ENCODE results near the gene LY6G6D.
"Not testable (repeated sequence)": the region's sequence is repeated elsewhere in the genome, so short reads cannot be mapped to it uniquely, and the experiment has no call there.

LY6G6D gene

GRCh38 chr6:31692886-31693285 is 22.3 kb upstream of the LY6G6D start:
- DNase-seq, result no peak

- no peak for DNase-seq
Observed at GRCh38 chr6:31693535-31693934, 21.6 kb upstream of the LY6G6D start.

- DNase-seq, result no peak
Observed at GRCh38 chr6:31697555-31697954, 17.6 kb upstream of the LY6G6D start.

GRCh38 chr6:31700740-31701401 is 14.3 kb upstream of the LY6G6D start:
- DNase-seq, result no peak

- no peak for DNase-seq
Observed at GRCh38 chr6:31701666-31702404, 13.3 kb upstream of the LY6G6D start.

- no peak for DNase-seq
Observed at GRCh38 chr6:31702405-31702818, 12.7 kb upstream of the LY6G6D start.

- DNase-seq, result peak; percentile 99
Observed at GRCh38 chr6:31702819-31703716, 12.1 kb upstream of the LY6G6D start, which contains the start of gene ABHD16A. TSS of gene ABHD16A (minus strand) at chr6:31703324. CDS start at chr6:31703281, 43 bp downstream.

- DNase-seq, result no peak
Observed at GRCh38 chr6:31705931-31706330, 9.2 kb upstream of the LY6G6D start.

- no peak for DNase-seq
Observed at GRCh38 chr6:31706599-31706998, 8.5 kb upstream of the LY6G6D start, which contains the start of gene LY6G6F. TSS of gene LY6G6F (plus strand) at chr6:31706866. CDS start at chr6:31706907, 41 bp downstream.

GRCh38 chr6:31707701-31708100 is 7.4 kb upstream of the LY6G6D start:
- no peak for DNase-seq

- no peak for DNase-seq
Observed at GRCh38 chr6:31708224-31708623, 6.9 kb upstream of the LY6G6D start.

- not testable (repeated sequence) for DNase-seq
Observed at GRCh38 chr6:31709157-31709556, 6.0 kb upstream of the LY6G6D start.

- DNase-seq, result no peak
Observed at GRCh38 chr6:31710523-31711219, 4.5 kb upstream of the LY6G6D start.

GRCh38 chr6:31711233-31711632 is 3.9 kb upstream of the LY6G6D start:
- DNase-seq, result no peak

GRCh38 chr6:31712296-31712695 is 2.9 kb upstream of the LY6G6D start:
- no peak for DNase-seq

GRCh38 chr6:31713465-31713864 is 1.7 kb upstream of the LY6G6D start:
- DNase-seq, result no peak

- DNase-seq, result no peak
Observed at GRCh38 chr6:31713991-31714684, 1.0 kb upstream of the LY6G6D start.

GRCh38 chr6:31717499-31718222 is 2.5 kb downstream of the LY6G6D start:
- DNase-seq, result no peak

GRCh38 chr6:31718265-31718664 is 3.1 kb downstream of the LY6G6D start:
- DNase-seq, result no peak

- no peak for DNase-seq
Observed at GRCh38 chr6:31719001-31719400, 3.9 kb downstream of the LY6G6D start.

GRCh38 chr6:31720196-31720770 is 5.1 kb downstream of the LY6G6D start:
- no peak for DNase-seq
